HEK293 (cell line): Measurements from ENCODE around the gene ZNF275.

ENCODE experiments used
- PRDM1 ChIP-seq: fragments of 450-650 bp; formaldehyde crosslinking; IDR thresholded peaks from 2 replicates; pipeline ENCODE4; 2016; ENCODE audit warnings: missing biosample characterization, missing genetic modification characterization
- SP2 ChIP-seq: fragments of 450-650 bp; formaldehyde crosslinking; IDR thresholded peaks from 2 replicates; pipeline ENCODE4 v1.5.1; 2016; ENCODE audit warnings: missing biosample characterization, missing genetic modification characterization
- YY1 ChIP-seq: fragments of 450-650 bp; formaldehyde crosslinking; IDR thresholded peaks from 2 replicates; pipeline ENCODE4 v1.5.1; 2018; ENCODE audit warnings: missing biosample characterization, missing genetic modification characterization
- ZNF416 ChIP-seq: fragments of 450-650 bp; formaldehyde crosslinking; IDR thresholded peaks from 2 replicates; pipeline ENCODE4 v1.5.1; 2016; ENCODE audit warnings: missing biosample characterization, missing genetic modification characterization
- ZNF571 ChIP-seq: fragments of 450-650 bp; formaldehyde crosslinking; IDR thresholded peaks from 2 replicates; pipeline ENCODE4 v1.5.0; 2017; ENCODE audit warnings: missing biosample characterization, missing genetic modification characterization
- ZNF785 ChIP-seq: fragments of 450-650 bp; formaldehyde crosslinking; IDR thresholded peaks from 2 replicates; pipeline ENCODE4 v1.5.1; 2016; ENCODE audit warnings: missing biosample characterization, missing genetic modification characterization
- TF ChIP-seq, protein P1 (sequence below): fragments of 450-650 bp; formaldehyde crosslinking; IDR thresholded peaks from 2 replicates; pipeline ENCODE4 v1.5.1; 2016; ENCODE audit warnings: missing biosample characterization, missing genetic modification characterization
- TF ChIP-seq, protein P2 (sequence below): fragments of 450-650 bp; formaldehyde crosslinking; IDR thresholded peaks from 2 replicates; pipeline ENCODE4 v1.5.1; 2016; ENCODE audit warnings: missing biosample characterization, missing genetic modification characterization

DNA sequence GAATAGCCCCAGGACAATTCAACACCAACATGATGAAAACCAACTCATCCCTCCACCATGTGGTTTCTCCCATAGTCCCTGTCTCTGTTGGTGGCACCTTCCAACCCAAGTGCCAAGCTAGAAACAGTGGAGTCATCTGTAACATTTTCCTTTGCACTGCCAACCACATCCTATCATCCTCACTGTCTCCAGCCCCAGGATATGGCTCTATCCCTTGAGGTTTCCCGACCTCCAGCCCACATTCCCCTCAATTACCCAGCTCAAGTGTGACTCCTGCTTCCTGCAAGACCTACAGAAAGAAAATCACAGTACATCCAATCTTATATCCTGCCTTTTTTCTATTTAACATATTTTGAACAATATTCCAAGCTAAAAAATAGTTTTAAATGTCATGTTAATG lies 36.6 kb upstream of the ZNF275 start:
- TF ChIP-seq YY1 (tag by site-specific recombination): no peak
- no peak for TF ChIP-seq ZNF571
- TF ChIP-seq, protein P1, sequence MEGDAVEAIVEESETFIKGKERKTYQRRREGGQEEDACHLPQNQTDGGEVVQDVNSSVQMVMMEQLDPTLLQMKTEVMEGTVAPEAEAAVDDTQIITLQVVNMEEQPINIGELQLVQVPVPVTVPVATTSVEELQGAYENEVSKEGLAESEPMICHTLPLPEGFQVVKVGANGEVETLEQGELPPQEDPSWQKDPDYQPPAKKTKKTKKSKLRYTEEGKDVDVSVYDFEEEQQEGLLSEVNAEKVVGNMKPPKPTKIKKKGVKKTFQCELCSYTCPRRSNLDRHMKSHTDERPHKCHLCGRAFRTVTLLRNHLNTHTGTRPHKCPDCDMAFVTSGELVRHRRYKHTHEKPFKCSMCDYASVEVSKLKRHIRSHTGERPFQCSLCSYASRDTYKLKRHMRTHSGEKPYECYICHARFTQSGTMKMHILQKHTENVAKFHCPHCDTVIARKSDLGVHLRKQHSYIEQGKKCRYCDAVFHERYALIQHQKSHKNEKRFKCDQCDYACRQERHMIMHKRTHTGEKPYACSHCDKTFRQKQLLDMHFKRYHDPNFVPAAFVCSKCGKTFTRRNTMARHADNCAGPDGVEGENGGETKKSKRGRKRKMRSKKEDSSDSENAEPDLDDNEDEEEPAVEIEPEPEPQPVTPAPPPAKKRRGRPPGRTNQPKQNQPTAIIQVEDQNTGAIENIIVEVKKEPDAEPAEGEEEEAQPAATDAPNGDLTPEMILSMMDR: no peak
- no peak for TF ChIP-seq SP2
- TF ChIP-seq PRDM1 (tag by site-specific recombination): no peak
- TF ChIP-seq ZNF416 (tag by site-specific recombination): no peak
- no peak for TF ChIP-seq ZNF785 (tag by site-specific recombination)
- TF ChIP-seq, protein P2, sequence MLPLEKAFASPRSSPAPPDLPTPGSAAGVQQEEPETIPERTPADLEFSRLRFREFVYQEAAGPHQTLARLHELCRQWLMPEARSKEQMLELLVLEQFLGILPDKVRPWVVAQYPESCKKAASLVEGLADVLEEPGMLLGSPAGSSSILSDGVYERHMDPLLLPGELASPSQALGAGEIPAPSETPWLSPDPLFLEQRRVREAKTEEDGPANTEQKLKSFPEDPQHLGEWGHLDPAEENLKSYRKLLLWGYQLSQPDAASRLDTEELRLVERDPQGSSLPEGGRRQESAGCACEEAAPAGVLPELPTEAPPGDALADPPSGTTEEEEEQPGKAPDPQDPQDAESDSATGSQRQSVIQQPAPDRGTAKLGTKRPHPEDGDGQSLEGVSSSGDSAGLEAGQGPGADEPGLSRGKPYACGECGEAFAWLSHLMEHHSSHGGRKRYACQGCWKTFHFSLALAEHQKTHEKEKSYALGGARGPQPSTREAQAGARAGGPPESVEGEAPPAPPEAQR: no peak
